ENCODE measurements around the gene CSMD2. TPM values are rescaled to one million over a fixed set of nuclear protein-coding genes. Genes with fewer than 3 reads are reported as not detected.
"Not testable (repeated sequence)": the region's sequence is repeated elsewhere in the genome, so short reads cannot be mapped to it uniquely, and the experiment has no call there.

The CSMD2 gene
- under 1 TPM; 0.15 to 0.28 TPM for total RNA-seq
- long read RNA-seq = 0 reads

- intact Hi-C loops (cut with DNase I, micrococcal nuclease) = no loop called here
- ATAC-seq = no peak
- no peak for DNase-seq
Observed at GRCh38 chr1:34164771-34165391, at the start of gene CSMD2. TSS of gene CSMD2 (minus strand) at chr1:34165230. CDS start at chr1:34165097, 133 bp downstream.

GRCh38 chr1:34213956-34214355 lies 48.9 kb upstream of the CSMD2 start:
- intact Hi-C loops (cut with DNase I, micrococcal nuclease) = no loop called here
- no peak for ATAC-seq
- DNase-seq = no peak

GRCh38 chr1:34212673-34213072 lies 47.6 kb upstream of the CSMD2 start:
- intact Hi-C loops (cut with DNase I, micrococcal nuclease) = no loop called here
- no peak for DNase-seq
- ATAC-seq = no peak

GRCh38 chr1:34199927-34200326 lies 34.9 kb upstream of the CSMD2 start:
- intact Hi-C loops (cut with DNase I, micrococcal nuclease) = no loop called here
- DNase-seq (no peak), ATAC-seq (peak; percentile 40)

GRCh38 chr1:34192621-34193020 lies 27.6 kb upstream of the CSMD2 start:
- intact Hi-C loops (cut with DNase I, micrococcal nuclease) = no loop called here
- no peak for ATAC-seq

GRCh38 chr1:34190692-34191091 lies 25.7 kb upstream of the CSMD2 start:
- ATAC-seq = no peak
- DNase-seq = no peak
- intact Hi-C loops (cut with DNase I, micrococcal nuclease) = no loop called here

More at GRCh38 chr1:34192621-34193020, 27.6 kb upstream of the CSMD2 start:
- DNase-seq = no peak

- intact Hi-C loops (cut with DNase I, micrococcal nuclease) = no loop called here
- ATAC-seq = no peak
- DNase-seq = no peak
Observed at GRCh38 chr1:34188985-34189384, 24.0 kb upstream of the CSMD2 start.

GRCh38 chr1:34188418-34188817 lies 23.4 kb upstream of the CSMD2 start:
- intact Hi-C loops (cut with DNase I, micrococcal nuclease) = no loop called here
- DNase-seq (no peak), ATAC-seq (no peak)

GRCh38 chr1:34186741-34187494 lies 21.9 kb upstream of the CSMD2 start:
- DNase-seq (no peak), ATAC-seq (no peak)
- intact Hi-C loops (cut with DNase I, micrococcal nuclease) = no loop called here

GRCh38 chr1:34183381-34183780 lies 18.4 kb upstream of the CSMD2 start:
- intact Hi-C loops (cut with DNase I, micrococcal nuclease); DNase-seq; ATAC-seq: not testable (repeated sequence)

GRCh38 chr1:34178072-34178471 lies 13.0 kb upstream of the CSMD2 start:
- ATAC-seq (no peak), DNase-seq (no peak)
- intact Hi-C loops (cut with DNase I, micrococcal nuclease) = no loop called here

- ATAC-seq (no peak), DNase-seq (no peak)
- intact Hi-C loops (cut with DNase I, micrococcal nuclease) = no loop called here
Observed at GRCh38 chr1:34176830-34177603, 12.0 kb upstream of the CSMD2 start, which contains the start of gene C1orf94. TSS of gene C1orf94 (plus strand) at chr1:34176907. CDS start at chr1:34177790, 883 bp downstream.

GRCh38 chr1:34175744-34176143 lies 10.7 kb upstream of the CSMD2 start:
- intact Hi-C loops (cut with DNase I, micrococcal nuclease) = no loop called here

GRCh38 chr1:34167389-34167788 lies 2.4 kb upstream of the CSMD2 start:
- no peak for DNase-seq
- intact Hi-C loops (cut with DNase I, micrococcal nuclease) = no loop called here
- no peak for ATAC-seq

More at GRCh38 chr1:34175744-34176143, 10.7 kb upstream of the CSMD2 start:
- no peak for DNase-seq
- ATAC-seq = no peak

- intact Hi-C loops (cut with DNase I, micrococcal nuclease) = no loop called here
- DNase-seq (no peak), ATAC-seq (no peak)
Observed at GRCh38 chr1:34166625-34167361, 1.8 kb upstream of the CSMD2 start.

- intact Hi-C loops (cut with DNase I, micrococcal nuclease) = no loop called here
- no peak for DNase-seq
- no peak for ATAC-seq
Observed at GRCh38 chr1:34166191-34166624, 1.2 kb upstream of the CSMD2 start.

- DNase-seq (no peak), ATAC-seq (no peak)
- intact Hi-C loops (cut with DNase I, micrococcal nuclease) = no loop called here
Observed at GRCh38 chr1:34165422-34165921, 442 bp upstream of the CSMD2 start.

- intact Hi-C loops (cut with DNase I, micrococcal nuclease) = no loop called here
- DNase-seq (no peak), ATAC-seq (no peak)
Observed at GRCh38 chr1:34163792-34164731, 968 bp downstream of the CSMD2 start.

Measured in left colon (tissue), 2 donors.